HEK293 (cell line): Measurements from ENCODE around the gene CARMIL3.

Experiments
- CTCF ChIA-PET: fragments of 350-600 bp; formaldehyde crosslinking; extraction: SDS; loops from one replicate; lab custom pipeline; 2021; ENCODE audit warnings: antibody characterized with exemption; lab: Yijun Ruan, JAX
- POLR2A ChIA-PET: fragments of 300-600 bp; formaldehyde crosslinking; extraction: SDS; loops from one replicate; lab custom pipeline; 2020; ENCODE audit warnings: antibody characterized with exemption, inconsistent platforms; lab: Yijun Ruan, JAX
- H3K27ac ChIP-seq: fragments of 200-500 bp; sonication (Bioruptor generic); 2 replicates; pipeline ENCODE4 v1.5.1; 2014; ENCODE audit warnings: low read depth, low read length, control low read depth, inconsistent platforms; ENCODE audit errors: extremely low read depth
- H3K36me3 ChIP-seq, 2 experiments: fragments of 200-500 bp in 1 of 2; sonication (Bioruptor generic) in 1 of 2; 1 replicate in 1 of 2; 2 replicates in 1 of 2; pipeline ENCODE4 v1.5.1; 2014 to 2017; ENCODE audit warnings: inconsistent platforms in 2 of 2, low read length in 2 of 2; ENCODE audit not compliant: control insufficient read depth in 2 of 2, insufficient read depth in 1 of 2
- H3K4me1 ChIP-seq: fragments of 200-500 bp; sonication (Bioruptor generic); 2 replicates; pipeline ENCODE4 v1.5.1; 2014; ENCODE audit warnings: mild to moderate bottlenecking, low read length, inconsistent platforms; ENCODE audit not compliant: control insufficient read depth, insufficient read depth
- H3K4me3 ChIP-seq: 2 replicates; pipeline ENCODE4 v1.5.1; 2011; ENCODE audit warnings: low read depth, mild to moderate bottlenecking, control low read depth, low read length, moderate library complexity
- H3K9me3 ChIP-seq: fragments of 200-500 bp; sonication (Bioruptor generic); 2 replicates; pipeline ENCODE4 v1.5.1; 2014; ENCODE audit warnings: low read depth, low read length, inconsistent platforms; ENCODE audit not compliant: control insufficient read depth, insufficient read depth
- ELK4 ChIP-seq: IDR thresholded peaks from 2 replicates; pipeline ENCODE4 v1.6.1; 2011; ENCODE audit warnings: mild to moderate bottlenecking, low read depth, low read length, borderline replicate concordance
- KLF16 ChIP-seq: fragments of 450-650 bp; formaldehyde crosslinking; IDR thresholded peaks from 2 replicates; pipeline ENCODE4 v1.5.1; 2017; ENCODE audit warnings: missing biosample characterization, missing genetic modification characterization
- KLF9 ChIP-seq: fragments of 450-650 bp; formaldehyde crosslinking; IDR thresholded peaks from 2 replicates; pipeline ENCODE4 v1.5.1; 2016; ENCODE audit warnings: missing biosample characterization, missing genetic modification characterization, low read depth
- OSR2 ChIP-seq: fragments of 450-650 bp; formaldehyde crosslinking; IDR thresholded peaks from 2 replicates; pipeline ENCODE4 v1.5.1; 2016; ENCODE audit warnings: missing biosample characterization, missing genetic modification characterization
- REPIN1 ChIP-seq: fragments of 450-650 bp; formaldehyde crosslinking; IDR thresholded peaks from 2 replicates; pipeline ENCODE4 v1.5.1; 2017; ENCODE audit warnings: missing biosample characterization, missing genetic modification characterization, low read depth
- REST ChIP-seq: fragments of 450-650 bp; formaldehyde crosslinking; IDR thresholded peaks from 2 replicates; pipeline ENCODE4 v1.5.1; 2016; ENCODE audit warnings: missing biosample characterization, missing genetic modification characterization
- WT1 ChIP-seq: fragments of 450-650 bp; formaldehyde crosslinking; IDR thresholded peaks from 2 replicates; pipeline ENCODE4 v1.5.1; 2016; ENCODE audit warnings: missing biosample characterization, missing genetic modification characterization
- YY1 ChIP-seq: fragments of 450-650 bp; formaldehyde crosslinking; IDR thresholded peaks from 2 replicates; pipeline ENCODE4 v1.5.1; 2018; ENCODE audit warnings: missing biosample characterization, missing genetic modification characterization
- ZBTB48 ChIP-seq: fragments of 450-650 bp; formaldehyde crosslinking; IDR thresholded peaks from 2 replicates; pipeline ENCODE4 v1.5.1; 2016; ENCODE audit warnings: missing biosample characterization, missing genetic modification characterization
- ZBTB6 ChIP-seq: fragments of 450-650 bp; formaldehyde crosslinking; IDR thresholded peaks from 2 replicates; pipeline ENCODE4 v1.5.1; 2017; ENCODE audit warnings: missing biosample characterization, missing genetic modification characterization
- ZFP3 ChIP-seq: fragments of 450-650 bp; formaldehyde crosslinking; IDR thresholded peaks from 2 replicates; pipeline ENCODE4 v1.5.1; 2016; ENCODE audit warnings: low read depth, missing biosample characterization, missing genetic modification characterization
- ZFP41 ChIP-seq: fragments of 450-650 bp; formaldehyde crosslinking; IDR thresholded peaks from 2 replicates; pipeline ENCODE4 v1.5.1; 2016; ENCODE audit warnings: missing biosample characterization, missing genetic modification characterization, borderline replicate concordance
- ZFP69B ChIP-seq: fragments of 450-650 bp; formaldehyde crosslinking; IDR thresholded peaks from 2 replicates; pipeline ENCODE4 v1.5.1; 2016; ENCODE audit warnings: missing biosample characterization, missing genetic modification characterization
- ZNF140 ChIP-seq: fragments of 450-650 bp; formaldehyde crosslinking; IDR thresholded peaks from 2 replicates; pipeline ENCODE4 v1.5.1; 2016; ENCODE audit warnings: missing biosample characterization, missing genetic modification characterization
- ZNF146 ChIP-seq: fragments of 450-650 bp; formaldehyde crosslinking; IDR thresholded peaks from 2 replicates; pipeline ENCODE4 v1.5.1; 2016; ENCODE audit warnings: missing biosample characterization, missing genetic modification characterization
- ZNF157 ChIP-seq: fragments of 450-650 bp; formaldehyde crosslinking; IDR thresholded peaks from 2 replicates; pipeline ENCODE4 v1.5.1; 2016; ENCODE audit warnings: missing biosample characterization, missing genetic modification characterization
- ZNF214 ChIP-seq: fragments of 450-650 bp; formaldehyde crosslinking; IDR thresholded peaks from 2 replicates; pipeline ENCODE4 v1.5.1; 2017; ENCODE audit warnings: missing biosample characterization, mild to moderate bottlenecking, missing genetic modification characterization, borderline replicate concordance
- ZNF239 ChIP-seq: fragments of 450-650 bp; formaldehyde crosslinking; IDR thresholded peaks from 2 replicates; pipeline ENCODE4 v1.5.1; 2016; ENCODE audit warnings: missing biosample characterization, missing genetic modification characterization
- ZNF248 ChIP-seq: fragments of 450-650 bp; formaldehyde crosslinking; IDR thresholded peaks from 2 replicates; pipeline ENCODE4 v1.5.1; 2017; ENCODE audit warnings: missing biosample characterization, missing genetic modification characterization
- ZNF426 ChIP-seq: fragments of 450-650 bp; formaldehyde crosslinking; IDR thresholded peaks from 2 replicates; pipeline ENCODE4 v1.5.1; 2017; ENCODE audit warnings: missing biosample characterization, missing genetic modification characterization, mild to moderate bottlenecking, inconsistent platforms, moderate library complexity
- ZNF513 ChIP-seq: fragments of 450-650 bp; IDR thresholded peaks from 2 replicates; pipeline ENCODE4 v1.5.1; 2018; ENCODE audit warnings: missing biosample characterization, missing genetic modification characterization
- ZNF529 ChIP-seq: fragments of 450-650 bp; formaldehyde crosslinking; IDR thresholded peaks from 2 replicates; pipeline ENCODE4 v1.5.1; 2017; ENCODE audit warnings: missing genetic modification characterization, missing biosample characterization; ENCODE audit not compliant: insufficient replicate concordance
- ZNF555 ChIP-seq: fragments of 450-650 bp; formaldehyde crosslinking; conservative IDR thresholded peaks from 2 replicates; pipeline ENCODE4 v1.5.1; 2017; ENCODE audit warnings: missing biosample characterization, mild to moderate bottlenecking, missing genetic modification characterization, inconsistent platforms
- ZNF580 ChIP-seq: fragments of 450-650 bp; formaldehyde crosslinking; IDR thresholded peaks from 2 replicates; pipeline ENCODE4 v1.5.1; 2016; ENCODE audit warnings: missing biosample characterization, missing genetic modification characterization
- ZNF654 ChIP-seq: fragments of 450-650 bp; formaldehyde crosslinking; IDR thresholded peaks from 2 replicates; pipeline ENCODE4 v1.5.1; 2016; ENCODE audit warnings: low read depth, missing biosample characterization, missing genetic modification characterization
- ZNF768 ChIP-seq: fragments of 450-650 bp; formaldehyde crosslinking; IDR thresholded peaks from 2 replicates; pipeline ENCODE4 v1.5.1; 2018; ENCODE audit warnings: missing biosample characterization, mild to moderate bottlenecking, missing genetic modification characterization
- ZNF837 ChIP-seq: fragments of 450-650 bp; formaldehyde crosslinking; IDR thresholded peaks from 2 replicates; pipeline ENCODE4 v1.5.1; 2016; ENCODE audit warnings: missing biosample characterization, missing genetic modification characterization
- TF ChIP-seq, protein P1 (sequence below): fragments of 450-650 bp; formaldehyde crosslinking; IDR thresholded peaks from 2 replicates; pipeline ENCODE4 v1.5.1; 2016; ENCODE audit warnings: missing biosample characterization, missing genetic modification characterization

The CARMIL3 gene

DNA sequence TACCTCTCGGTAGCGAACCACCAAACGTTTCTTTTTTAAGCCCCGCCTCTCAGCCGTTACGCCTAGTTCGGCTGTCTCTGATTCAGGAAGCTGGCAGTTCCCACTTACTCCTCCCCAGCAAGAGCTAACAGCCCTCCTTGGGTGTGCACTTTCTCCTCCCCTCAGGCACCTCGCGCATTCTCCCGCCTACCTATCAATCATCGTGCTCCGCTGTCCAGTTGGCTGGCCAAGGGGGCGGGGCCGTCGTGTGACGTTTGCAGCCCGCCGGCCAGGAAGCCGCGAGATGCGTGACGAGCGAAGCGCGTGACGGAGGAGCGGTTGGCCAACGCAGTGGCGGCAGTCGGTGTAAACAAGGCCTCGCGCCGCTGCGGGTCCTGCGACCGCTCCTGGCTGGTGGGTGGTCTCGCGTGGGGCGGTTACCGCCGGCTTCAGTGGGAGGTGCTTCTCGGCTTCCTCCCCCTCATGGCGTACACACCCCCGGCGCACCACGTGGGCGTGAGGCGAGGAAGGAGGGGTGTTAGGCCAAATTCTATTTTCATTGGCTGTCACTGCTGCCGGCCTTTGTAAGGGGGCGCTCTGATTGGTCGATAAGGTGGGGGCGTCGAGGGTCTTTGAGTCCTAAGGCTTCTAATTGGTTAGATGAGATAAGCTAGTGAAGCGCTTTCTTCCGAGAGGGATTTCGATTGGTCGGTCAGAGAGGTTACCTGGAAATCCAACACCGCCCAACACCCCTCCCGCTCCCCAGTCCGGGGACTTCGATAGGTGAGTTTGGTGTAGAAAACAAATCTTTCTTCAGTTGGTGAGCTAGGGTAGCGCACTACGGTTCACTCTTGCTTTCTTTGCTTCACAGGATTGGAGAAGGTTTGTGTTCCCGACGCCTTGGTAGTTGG, 63.0 kb downstream of the CARMIL3 start, which contains the start of the genes DCAF11 and NRL:
TSS of gene DCAF11 (plus strand) at position 246 of the 890 bp plus-strand sequence. CDS start 818 bp downstream, outside the sequence.
TSS of gene NRL (minus strand) at position 418 of the 890 bp plus-strand sequence. CDS start 32,101 bp downstream, outside the sequence.
- Histone ChIP-seq H3K36me3 (peaks cover 2 to 35% of the 10 kb centered on the region in 2 experiments; a peak in 2 of 3 replicates), H3K4me1 (no peaks in the 10 kb centered on the region), H3K9me3 (no peaks in the 10 kb centered on the region), H3K4me3 (peak within 1 kb of the TSS; percentile 98), H3K27ac (peak within 1 kb of the TSS; percentile 94)
- CTCF ChIA-PET, result interaction anchor here (0.6 to 2.4 kb wide), 9 partner anchors 19 to 127 kb away, joined by 3 to 13 read pairs (median 7); partner anchors contain the start of genes IRF9, PCK2, PSME1 and TINF2
- POLR2A ChIA-PET, result interaction anchor here (0.5 to 8.3 kb wide), 31 partner anchors 10 to 794 kb away, joined by 3 to 163 read pairs (median 5); partner anchors contain the start of genes CHMP4A, CIDEB, EMC9 and IPO4
- TF ChIP-seq ELK4, result no peak
- peak; percentile 49; the same call in 1 of the 2 replicates for TF ChIP-seq OSR2 (tag by site-specific recombination)
- TF ChIP-seq KLF9 (tag by site-specific recombination), result peak; percentile 99
- TF ChIP-seq ZNF157, result no peak
- no peak for TF ChIP-seq ZNF513 (tag by site-specific recombination)
- TF ChIP-seq YY1 (tag by site-specific recombination), result no peak
- TF ChIP-seq ZNF529 (tag by site-specific recombination), result no peak
- no peak for TF ChIP-seq REST (tag by site-specific recombination)
- TF ChIP-seq ZNF214 (tag by site-specific recombination), result no peak
- TF ChIP-seq ZNF555 (tag by site-specific recombination), result no peak
- TF ChIP-seq ZFP41 (tag by site-specific recombination), result no peak
- TF ChIP-seq ZBTB48 (tag by site-specific recombination), result no peak; the same call in 1 of the 2 replicates
- no peak for TF ChIP-seq ZNF248 (tag by site-specific recombination)
- no peak for TF ChIP-seq ZNF580
- TF ChIP-seq WT1 (tag by site-specific recombination), result no peak; the same call in none of the 2 replicates
- no peak for TF ChIP-seq ZNF140 (tag by site-specific recombination)
- TF ChIP-seq ZFP69B (tag by site-specific recombination), result no peak; the same call in 1 of the 2 replicates
- TF ChIP-seq ZNF239, result no peak
- TF ChIP-seq REPIN1 (tag by site-specific recombination), result no peak
- TF ChIP-seq, protein P1, sequence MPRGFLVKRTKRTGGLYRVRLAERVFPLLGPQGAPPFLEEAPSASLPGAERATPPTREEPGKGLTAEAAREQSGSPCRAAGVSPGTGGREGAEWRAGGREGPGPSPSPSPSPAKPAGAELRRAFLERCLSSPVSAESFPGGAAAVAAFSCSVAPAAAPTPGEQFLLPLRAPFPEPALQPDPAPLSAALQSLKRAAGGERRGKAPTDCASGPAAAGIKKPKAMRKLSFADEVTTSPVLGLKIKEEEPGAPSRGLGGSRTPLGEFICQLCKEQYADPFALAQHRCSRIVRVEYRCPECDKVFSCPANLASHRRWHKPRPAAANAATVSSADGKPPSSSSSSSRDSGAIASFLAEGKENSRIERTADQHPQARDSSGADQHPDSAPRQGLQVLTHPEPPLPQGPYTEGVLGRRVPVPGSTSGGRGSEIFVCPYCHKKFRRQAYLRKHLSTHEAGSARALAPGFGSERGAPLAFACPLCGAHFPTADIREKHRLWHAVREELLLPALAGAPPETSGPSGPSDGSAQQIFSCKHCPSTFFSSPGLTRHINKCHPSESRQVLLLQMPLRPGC (tag by site-specific recombination), result peak; percentile 59; the same call in 1 of the 2 replicates
- no peak for TF ChIP-seq ZBTB6 (tag by site-specific recombination)
- TF ChIP-seq ZNF146 (tag by site-specific recombination), result no peak
- TF ChIP-seq ZNF768 (tag by site-specific recombination), result no peak
- TF ChIP-seq KLF16, result peak; percentile 99
- TF ChIP-seq ZNF837, result no peak
- no peak for TF ChIP-seq ZNF426 (tag by site-specific recombination)
- no peak for TF ChIP-seq ZNF654 (tag by site-specific recombination)
- no peak for TF ChIP-seq ZFP3 (tag by site-specific recombination)
